Measurements from ENCODE around the gene HEG1. TPM values are rescaled to one million over a fixed set of nuclear protein-coding genes. Genes with fewer than 3 reads are reported as not detected.
"Not testable (repeated sequence)": the region's sequence is repeated elsewhere in the genome, so short reads cannot be mapped to it uniquely, and the experiment has no call there.

HEG1 gene, protein sequence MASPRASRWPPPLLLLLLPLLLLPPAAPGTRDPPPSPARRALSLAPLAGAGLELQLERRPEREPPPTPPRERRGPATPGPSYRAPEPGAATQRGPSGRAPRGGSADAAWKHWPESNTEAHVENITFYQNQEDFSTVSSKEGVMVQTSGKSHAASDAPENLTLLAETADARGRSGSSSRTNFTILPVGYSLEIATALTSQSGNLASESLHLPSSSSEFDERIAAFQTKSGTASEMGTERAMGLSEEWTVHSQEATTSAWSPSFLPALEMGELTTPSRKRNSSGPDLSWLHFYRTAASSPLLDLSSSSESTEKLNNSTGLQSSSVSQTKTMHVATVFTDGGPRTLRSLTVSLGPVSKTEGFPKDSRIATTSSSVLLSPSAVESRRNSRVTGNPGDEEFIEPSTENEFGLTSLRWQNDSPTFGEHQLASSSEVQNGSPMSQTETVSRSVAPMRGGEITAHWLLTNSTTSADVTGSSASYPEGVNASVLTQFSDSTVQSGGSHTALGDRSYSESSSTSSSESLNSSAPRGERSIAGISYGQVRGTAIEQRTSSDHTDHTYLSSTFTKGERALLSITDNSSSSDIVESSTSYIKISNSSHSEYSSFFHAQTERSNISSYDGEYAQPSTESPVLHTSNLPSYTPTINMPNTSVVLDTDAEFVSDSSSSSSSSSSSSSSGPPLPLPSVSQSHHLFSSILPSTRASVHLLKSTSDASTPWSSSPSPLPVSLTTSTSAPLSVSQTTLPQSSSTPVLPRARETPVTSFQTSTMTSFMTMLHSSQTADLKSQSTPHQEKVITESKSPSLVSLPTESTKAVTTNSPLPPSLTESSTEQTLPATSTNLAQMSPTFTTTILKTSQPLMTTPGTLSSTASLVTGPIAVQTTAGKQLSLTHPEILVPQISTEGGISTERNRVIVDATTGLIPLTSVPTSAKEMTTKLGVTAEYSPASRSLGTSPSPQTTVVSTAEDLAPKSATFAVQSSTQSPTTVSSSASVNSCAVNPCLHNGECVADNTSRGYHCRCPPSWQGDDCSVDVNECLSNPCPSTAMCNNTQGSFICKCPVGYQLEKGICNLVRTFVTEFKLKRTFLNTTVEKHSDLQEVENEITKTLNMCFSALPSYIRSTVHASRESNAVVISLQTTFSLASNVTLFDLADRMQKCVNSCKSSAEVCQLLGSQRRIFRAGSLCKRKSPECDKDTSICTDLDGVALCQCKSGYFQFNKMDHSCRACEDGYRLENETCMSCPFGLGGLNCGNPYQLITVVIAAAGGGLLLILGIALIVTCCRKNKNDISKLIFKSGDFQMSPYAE (N-terminal part only)
- total RNA-seq, result 67.7 TPM

DNA sequence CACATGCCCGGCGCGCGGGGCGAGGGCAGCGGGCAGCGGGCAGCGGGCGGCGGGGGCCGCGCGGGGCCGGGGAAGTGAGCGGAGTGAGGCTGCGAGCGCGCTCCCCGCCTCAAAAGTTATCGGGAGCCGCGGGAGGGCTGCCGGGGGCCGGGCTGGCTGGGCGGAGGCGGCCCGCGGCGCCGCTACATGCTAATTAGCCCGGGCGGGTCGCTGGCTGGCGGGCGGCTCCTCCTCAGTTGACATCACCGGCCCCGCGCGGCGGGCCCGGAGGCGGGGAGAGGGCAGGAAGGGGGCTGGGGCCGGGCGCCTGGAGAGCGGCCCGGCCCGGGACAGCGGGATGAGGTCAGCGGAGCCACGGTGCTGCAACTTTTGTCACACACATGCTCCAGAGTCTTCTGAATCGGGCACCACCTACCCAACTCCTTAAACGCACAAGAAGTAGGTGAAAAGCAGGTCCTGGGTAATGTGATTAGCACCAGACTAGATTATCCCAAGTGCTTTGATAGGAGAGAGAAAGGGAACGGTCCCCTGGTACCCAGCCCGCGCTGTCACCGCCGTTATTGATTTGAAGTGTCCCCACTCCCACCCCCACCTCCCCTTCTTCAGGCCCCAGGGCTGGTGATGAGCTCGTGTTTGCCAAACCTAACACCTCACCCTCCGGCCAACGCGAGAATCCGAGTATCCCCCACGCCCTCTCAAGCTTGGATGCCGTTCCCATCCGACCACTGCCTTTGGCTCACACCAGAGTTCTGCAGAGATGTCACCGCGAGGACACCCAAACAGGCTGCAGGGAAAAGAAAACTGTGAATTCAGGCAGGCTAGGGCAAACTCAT lies at the start of gene HEG1:
TSS of gene HEG1 (minus strand) at position 85 of the 833 bp plus-strand sequence. CDS start 107 bp downstream, outside the sequence.
- peak; percentile 90 for DNase-seq

DNA sequence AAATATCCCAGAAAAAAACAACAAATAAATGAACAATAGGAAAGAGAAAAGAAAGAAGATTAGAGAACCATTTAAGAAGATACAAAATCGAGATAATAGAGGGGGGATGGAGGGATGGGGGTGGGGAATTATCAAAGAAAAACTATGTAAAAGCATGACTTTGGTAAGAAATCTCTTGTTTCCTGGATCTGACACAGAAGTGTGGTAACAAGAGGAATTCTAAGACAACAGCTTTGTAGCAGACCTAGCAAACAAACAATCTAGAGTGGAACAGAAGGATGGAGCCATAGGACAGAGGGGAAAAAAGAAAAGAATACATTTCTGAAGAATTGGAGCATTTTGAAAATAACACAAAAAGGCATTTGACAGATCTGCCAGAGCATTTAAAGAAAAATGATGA lies 49.3 kb upstream of the HEG1 start:
- DNase-seq, result no peak

DNA sequence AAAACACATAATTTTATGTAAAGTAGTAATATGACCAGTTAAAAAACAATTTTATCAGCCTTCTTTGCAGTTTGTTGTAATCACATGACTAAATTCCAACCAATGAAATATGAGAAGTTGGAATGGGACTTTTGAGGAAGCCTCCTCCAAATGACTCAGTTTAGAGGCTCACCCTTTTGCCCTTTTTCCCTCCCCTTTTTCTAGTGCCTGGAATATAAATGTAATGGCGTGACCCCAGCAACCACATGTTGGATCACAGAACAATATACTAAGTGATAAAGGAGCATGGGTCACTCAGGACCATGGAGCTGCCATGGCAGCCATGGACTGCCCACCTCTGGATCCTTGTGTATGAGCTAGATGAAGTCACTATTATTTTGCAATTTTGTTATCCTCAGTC lies 48.8 kb upstream of the HEG1 start:
- DNase-seq, result no peak

DNA sequence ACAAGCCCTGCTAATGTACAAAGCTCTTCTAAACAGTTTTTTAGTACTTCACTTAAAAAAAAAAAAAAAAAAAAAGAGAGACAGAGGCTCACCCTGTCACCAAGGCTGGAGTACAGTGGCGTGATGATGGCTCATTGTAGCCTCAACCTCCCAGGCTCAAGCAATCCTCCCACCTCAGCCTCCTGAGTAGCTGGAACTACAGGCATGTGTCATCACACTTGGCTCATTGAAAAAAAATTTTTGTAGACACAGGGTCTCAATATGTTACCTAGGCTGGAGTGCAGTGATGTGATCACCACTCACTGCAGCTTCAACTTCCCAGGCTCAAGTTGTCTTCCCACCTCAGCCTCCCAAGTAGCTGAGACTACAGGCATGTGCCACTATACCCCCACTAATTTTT lies 47.6 kb upstream of the HEG1 start:
- DNase-seq, result no peak

DNA sequence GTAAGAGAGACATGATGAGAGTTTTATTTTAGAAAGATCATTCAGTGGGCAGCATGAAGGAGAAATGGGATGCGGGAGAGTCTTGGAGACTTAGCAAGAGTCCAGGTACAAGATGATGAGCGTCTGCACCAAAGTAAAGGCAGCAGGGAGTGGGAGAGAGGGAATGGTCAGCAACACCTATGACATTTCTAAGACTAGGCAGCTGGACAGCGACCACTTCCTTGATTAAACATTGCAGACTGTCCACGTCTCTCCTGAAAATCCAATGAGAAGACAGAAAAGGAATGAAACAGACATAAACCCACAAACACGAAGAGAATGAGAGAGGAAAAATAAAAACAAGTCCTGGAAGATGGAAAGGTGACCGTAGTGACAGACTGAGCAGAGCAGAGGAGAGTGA lies 46.7 kb upstream of the HEG1 start:
- no peak for DNase-seq

DNA sequence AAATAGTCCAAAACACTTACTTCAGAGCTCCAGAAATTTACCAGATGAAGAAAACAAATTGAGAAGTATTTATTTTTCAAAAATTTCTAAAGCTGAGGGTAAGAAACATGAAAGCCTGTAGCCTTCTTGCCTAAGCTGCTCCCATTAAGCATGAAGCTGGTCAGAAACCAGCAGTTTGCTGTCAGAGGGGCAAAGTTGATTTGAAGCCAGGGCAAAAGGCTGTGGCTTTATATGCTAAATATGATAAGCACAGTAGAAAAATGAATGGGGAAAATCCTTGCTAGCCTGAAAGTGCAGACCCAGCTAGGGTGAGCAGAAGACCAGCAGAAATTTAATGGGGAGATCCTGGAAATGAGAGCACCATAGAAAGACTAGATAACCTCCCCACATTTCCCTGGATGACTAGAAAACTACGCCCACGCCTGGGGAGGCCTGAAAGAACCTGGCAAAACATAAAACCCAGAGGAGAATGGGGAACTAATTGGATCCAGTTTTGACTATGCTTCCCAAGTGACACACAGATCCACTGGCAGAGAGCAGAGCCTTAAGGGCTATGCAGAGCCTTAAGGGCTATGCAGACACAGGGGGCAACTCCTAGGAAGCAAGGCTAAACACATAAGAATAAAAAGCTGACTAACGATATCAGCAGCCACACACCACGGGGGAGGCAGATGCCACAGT lies 43.0 kb upstream of the HEG1 start:
- DNase-seq, result no peak

DNA sequence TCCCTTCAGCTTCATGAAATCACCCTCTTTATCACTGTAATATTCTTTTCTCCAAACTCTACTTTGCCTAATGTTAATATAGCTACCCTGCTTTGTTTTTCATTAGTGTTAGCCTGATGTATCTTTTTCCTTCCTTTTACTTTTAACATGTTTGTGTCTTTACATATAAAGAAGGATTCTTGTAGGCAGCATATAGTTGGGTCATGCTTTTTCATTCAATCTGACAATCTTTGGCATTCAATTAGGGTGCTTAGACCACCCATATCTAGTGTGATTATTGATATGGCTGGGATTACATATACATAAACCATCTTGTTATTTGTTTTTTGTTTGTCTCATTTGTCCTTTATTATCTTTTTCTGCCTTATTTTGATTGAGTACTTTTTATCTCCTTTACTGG lies 34.9 kb upstream of the HEG1 start:
- no peak for DNase-seq

DNA sequence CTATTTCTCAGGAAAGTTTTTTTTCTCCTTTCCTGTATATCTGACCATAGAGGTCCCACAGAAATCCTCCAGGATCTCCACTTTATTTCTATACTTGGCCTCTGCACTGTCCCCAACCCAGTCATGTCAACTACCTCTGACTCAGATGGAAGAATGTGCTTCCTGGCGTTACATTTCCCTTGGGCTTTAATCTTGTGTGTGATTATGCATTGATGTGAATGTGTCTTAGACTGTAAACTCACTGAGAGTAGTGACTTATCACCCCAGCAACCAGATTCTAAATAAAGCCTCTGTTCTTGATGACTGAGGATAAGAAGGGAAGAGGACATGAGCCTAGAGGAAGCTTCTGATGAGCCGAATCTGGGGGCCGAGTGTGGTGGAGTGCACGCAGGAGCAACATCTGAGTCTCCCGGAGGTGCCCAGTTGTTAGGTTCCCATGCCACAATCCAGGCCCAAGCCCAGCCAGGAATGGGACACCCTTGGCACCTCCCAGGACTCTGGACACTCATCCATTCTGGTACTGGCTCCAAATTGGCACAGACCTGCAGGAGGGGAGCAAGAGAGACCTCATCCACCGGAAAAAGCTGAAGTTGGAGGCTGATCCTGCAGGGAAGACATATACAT lies 32.1 kb upstream of the HEG1 start:
- no peak for DNase-seq

DNA sequence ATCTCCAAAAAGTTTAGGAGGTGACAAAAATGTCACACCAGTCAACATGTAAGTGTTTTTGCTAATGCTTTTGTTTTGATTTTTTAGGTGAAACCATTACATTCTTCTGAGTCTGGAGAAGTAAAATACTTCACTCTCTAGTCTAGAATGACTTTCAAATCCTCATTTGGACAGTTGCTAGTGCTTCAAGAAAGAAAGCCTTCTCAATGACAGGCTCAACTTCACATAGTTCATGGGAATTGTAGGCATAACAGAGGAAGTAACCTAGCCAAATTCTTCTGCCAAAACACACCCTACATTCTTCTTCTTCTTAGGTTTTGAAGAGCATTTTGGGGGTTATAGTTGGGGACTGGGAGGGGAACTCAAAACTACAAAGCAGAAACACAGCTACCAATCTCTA lies 29.4 kb upstream of the HEG1 start:
- DNase-seq, result no peak

DNA sequence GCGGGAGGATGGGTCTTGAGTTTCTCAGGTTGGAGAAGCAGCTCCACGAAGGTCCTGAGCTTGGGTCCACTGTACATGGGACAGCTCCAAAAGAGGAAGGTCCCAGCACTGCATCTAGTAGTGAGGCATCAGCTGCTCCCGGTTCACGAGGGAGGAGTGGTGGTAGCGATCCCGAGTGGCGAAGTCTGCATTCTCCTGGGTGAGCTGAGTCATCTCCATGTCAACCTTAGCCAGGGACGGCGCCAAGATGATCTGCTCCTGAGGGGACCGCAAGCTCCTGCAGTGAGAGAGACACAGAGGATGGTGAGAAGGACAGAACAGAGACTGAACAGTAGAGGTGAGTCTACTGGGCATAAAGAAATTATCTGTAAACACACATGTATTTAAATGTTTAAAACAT lies 28.0 kb upstream of the HEG1 start:
- no peak for DNase-seq

DNA sequence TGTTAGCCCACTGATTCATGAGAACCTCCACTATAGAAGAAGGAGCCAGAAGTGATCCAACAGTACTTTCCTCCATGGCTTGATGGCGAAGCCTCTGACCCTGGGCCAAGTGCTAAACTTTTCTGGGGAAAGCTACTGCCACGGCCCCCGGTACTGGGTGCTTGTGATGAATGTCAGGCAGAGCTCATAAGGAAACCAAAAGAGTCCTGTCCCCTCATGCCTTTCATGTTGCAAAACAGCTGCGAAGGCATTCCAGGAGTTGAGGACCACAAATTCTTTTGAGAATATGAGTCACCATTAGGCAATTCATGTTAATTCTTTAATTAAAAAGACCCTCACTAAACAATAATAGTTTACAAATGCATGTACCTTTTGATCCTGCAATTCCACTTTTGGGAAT lies 26.5 kb upstream of the HEG1 start:
- not testable (repeated sequence) for DNase-seq

DNA sequence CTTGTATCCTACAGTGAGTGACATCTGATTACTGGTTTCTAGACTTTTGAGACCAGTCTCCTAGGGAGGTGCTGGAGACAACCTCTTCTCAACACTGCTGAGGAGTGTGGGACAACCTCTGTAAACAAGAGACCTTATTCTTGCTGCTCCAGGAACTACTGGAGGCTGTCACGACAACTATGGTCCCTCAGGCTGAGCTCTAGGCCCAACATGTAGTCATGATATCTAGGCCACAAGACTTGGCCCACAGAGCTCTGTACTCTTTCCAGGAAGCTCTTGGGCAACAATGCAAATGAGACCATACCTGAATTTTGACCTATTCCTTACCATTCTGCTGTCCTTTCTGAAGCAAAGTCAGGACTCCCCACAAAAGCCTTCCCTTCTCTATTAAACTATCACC lies 24.3 kb upstream of the HEG1 start:
- DNase-seq, result no peak

DNA sequence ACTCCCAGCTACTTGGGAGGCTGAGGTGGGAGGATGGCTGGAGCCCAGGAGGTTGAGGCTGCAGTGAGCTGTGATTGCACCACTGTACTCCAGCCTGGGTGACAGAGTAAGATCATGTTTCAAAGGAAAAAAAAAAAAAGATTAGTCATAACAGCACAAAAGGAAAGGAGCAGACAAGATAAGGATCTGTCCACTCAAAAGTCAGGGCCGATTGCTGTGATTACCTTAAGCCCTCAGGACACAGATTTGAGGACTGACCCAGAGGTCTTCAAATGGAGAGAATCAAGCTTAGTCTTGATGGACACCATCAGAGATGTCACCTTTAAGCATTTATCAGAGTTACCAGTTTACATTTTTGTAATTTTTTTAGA lies 23.9 kb upstream of the HEG1 start:
- no peak for DNase-seq

DNA sequence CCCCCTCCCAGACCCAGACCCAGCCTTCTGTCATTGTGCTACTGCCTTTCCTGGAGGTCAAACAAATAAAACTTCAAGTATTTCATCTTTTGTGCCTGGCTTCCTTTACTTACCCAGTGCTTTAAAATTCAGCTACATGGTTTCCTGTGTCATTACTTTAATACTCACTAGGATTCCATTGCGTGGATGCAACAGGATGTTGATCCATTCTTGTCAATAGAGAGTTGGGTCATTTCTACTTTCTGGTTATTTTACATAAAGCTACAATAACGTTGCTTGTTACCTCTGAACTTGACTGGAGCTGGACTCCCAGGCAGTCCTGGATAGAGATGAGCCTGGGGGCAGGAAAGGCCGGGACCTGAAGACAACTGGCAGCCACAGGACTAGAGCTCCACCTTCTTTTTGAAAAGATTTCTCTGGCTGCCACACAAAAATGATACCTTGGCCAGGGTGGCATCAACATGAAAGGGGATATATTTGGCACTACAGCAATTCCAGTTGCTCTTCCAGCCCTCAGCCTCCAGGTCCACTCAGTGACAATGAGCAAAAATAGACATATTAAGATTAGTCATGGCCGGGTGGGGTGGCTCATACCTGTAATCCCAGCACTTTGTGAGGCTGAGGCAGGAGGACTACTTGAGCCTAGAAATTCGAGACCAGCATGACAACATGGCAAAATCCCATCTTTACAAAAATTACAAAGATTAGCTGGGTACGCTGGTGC lies 23.3 kb upstream of the HEG1 start:
- no peak for DNase-seq

DNA sequence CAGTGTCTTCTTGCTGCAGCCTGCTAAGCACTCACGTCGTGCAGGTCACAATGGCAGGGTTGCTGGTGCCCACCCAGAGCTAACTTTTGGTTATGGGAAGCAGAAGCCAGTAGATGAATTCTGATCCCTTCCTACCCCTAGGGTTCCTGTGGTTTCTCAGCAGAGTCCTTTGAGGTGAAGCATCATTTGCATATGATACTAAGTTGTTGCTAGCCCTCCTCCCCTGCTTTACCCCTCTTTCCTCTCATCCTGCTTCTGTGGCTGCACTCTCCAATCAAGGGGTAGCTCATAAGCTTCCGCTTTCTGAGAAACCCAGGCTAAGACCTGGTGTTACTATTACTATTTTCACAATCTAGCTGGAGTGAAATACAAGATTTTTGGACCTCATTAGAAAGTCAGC lies 22.1 kb upstream of the HEG1 start:
- no peak for DNase-seq

DNA sequence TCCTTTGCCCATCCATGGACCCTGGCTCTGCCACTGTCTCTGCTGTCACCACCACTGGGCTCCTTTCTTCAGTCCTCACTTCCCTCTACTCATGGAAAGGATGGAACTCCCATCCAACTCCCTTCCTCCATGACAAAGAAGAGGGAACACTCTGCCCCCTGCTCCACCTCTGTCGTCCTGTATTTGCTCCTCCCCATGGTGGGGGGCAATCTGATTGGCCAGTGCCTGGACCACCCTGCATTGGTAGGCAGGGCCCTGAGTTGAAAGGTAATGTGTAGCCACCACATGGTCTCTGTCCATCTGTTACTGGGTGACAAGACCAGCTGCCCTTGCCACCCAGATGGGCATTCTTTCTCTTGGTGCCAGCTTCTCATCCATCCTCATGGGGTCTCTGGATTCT lies 20.7 kb upstream of the HEG1 start:
- no peak for DNase-seq

DNA sequence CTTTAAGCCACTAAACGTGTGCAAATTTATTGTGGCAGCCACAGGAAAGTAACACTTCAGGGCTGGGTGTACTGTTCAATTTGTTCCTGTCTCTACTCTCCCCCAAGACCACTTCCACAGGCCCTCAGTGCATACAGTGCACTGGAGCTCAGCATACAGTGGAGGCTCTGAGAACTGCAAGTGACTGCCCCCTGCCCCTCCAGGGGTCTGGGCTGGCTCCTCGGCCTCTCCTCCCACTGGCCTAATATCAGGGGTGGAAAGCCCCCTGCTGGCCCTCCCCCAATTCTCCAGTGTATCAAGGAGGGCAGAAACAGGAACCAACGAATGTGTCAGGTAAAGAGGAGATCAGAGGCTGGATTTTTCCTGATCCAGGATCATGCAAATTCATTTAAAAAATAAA lies 19.9 kb upstream of the HEG1 start:
- no peak for DNase-seq

DNA sequence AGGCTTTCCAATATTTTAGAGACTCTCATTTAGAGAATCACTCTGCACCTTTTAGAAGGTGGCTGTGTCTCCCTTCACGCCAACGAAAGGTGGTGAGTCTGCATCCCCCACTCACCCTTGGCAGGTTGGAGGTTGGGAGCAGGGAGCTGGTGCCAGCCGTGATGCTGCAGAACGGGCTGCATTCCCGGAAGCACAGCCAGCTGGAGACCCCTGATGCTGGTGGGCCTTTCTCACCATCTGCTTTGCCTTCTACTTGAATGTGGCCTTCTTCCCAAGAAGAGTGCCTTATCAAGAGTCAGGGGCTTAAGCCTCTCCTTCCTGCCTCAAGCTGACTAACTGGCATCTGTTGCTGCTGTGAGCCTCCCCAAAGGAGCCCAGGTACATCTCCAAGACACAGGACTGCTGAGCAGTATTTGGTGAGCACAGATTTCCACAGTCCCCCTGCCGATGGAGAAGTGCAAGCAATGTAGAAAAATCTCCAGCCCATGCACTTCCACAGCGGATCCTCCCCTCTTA lies 17.7 kb upstream of the HEG1 start:
- DNase-seq, result peak; percentile 43

DNA sequence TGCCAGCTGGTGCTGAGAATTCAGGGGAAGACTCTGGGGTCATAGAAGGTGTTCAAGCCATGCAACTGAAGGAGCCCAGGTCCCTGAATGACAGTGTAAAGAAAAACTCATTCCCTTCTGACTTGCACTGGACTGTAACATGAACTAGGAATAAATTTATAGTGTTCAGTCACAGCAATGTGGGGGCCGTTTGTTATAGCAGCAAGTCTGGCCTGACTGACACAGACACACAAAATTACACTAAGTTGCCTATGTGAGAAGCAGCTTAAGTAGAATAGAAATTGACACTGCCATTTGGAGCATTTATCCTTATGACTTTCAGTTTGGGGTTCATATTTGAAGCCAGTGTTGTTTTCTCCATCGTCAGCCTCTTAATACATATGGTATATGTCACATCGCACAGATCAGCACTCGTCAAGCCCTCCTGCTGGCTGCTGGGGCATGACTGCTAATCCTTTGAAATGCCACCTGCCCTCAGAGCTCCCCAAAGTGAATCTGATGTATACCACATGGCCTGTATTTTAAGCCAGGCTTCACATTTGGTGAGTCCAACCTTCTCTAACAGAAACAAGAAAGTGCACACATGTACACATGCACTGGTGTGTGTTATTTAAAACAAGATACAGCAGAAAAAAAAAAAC lies 17.1 kb upstream of the HEG1 start:
- DNase-seq, result peak; percentile 71

Measured in tongue (tissue), 2 donors.